ENCODE results near the gene PPP1R11. TPM values are rescaled to one million over a fixed set of nuclear protein-coding genes. Genes with fewer than 3 reads are reported as not detected.
"Not testable (repeated sequence)": the region's sequence is repeated elsewhere in the genome, so short reads cannot be mapped to it uniquely, and the experiment has no call there.

PPP1R11 gene
- total and polyA plus RNA-seq, 9 donors: 27.8 to 114 (median 46.2) TPM

DNA sequence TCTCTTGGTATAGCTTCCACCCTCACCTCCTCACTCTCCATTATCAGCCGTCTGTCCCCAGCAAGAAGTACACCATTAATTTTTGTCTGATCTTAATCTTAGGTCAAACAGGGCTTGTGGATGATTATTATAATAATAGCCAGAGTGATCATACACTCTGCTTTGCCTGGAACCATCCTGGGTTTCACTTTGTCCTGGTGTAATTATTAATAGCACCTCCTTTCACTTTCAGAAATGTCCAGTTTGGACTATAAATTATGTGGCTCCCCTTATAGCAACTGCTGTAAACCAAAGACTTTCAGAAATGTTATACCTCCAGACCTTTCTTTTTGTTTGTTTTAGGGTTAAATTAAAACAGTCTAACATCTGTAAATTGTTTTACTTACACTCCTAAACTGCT, 46.8 kb downstream of the PPP1R11 start:
- H3K4me1 ChIP-seq (ENCODE audit: insufficient read depth): no peaks in the 10 kb centered on the region
- H3K4me3 ChIP-seq: no peak overlapping the region
- H3K27ac ChIP-seq: no peak overlapping the region
- no peaks in the 10 kb centered on the region for H3K27me3 ChIP-seq
- TF ChIP-seq, protein P1, sequence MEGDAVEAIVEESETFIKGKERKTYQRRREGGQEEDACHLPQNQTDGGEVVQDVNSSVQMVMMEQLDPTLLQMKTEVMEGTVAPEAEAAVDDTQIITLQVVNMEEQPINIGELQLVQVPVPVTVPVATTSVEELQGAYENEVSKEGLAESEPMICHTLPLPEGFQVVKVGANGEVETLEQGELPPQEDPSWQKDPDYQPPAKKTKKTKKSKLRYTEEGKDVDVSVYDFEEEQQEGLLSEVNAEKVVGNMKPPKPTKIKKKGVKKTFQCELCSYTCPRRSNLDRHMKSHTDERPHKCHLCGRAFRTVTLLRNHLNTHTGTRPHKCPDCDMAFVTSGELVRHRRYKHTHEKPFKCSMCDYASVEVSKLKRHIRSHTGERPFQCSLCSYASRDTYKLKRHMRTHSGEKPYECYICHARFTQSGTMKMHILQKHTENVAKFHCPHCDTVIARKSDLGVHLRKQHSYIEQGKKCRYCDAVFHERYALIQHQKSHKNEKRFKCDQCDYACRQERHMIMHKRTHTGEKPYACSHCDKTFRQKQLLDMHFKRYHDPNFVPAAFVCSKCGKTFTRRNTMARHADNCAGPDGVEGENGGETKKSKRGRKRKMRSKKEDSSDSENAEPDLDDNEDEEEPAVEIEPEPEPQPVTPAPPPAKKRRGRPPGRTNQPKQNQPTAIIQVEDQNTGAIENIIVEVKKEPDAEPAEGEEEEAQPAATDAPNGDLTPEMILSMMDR (IDR thresholded peaks at IDR 0.05): no peak
- TF ChIP-seq EP300 (IDR thresholded peaks at IDR 0.05) (no peak), POLR2A (IDR thresholded peaks at IDR 0.05) (no peak)
- WGBS, 3 donors: 54 to 73% (median 57%) methylated on average over 1 of the region's 1 CpG
- H3K36me3 ChIP-seq: no peaks in the 10 kb centered on the region
- intact Hi-C loops (cut with DNase I): no loop called here
- H3K9me3 ChIP-seq: no peaks in the 10 kb centered on the region
- no peak for DNase-seq

DNA sequence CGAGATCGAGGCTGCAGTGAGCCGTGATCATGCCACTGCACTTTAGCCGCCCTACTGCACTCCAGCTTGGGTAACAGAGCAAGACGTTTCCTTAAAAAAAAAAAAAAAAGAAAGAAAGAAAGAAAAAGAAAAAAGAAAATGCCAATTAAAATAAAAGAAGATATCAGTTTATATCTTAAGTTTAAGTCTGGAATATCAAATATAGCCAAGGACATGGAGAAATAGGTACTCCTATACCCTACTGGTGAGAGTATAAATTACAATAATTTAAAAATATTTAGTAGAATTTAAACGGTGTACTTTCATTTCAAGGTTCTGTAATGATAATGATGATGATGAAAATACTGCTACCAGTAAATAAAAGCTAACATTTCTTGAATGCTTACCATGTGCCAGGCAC, 49.7 kb downstream of the PPP1R11 start:
- Histone ChIP-seq H3K36me3 (no peaks in the 10 kb centered on the region), H3K9me3 (no peaks in the 10 kb centered on the region), H3K4me1 (ENCODE audit: insufficient read depth) (no peaks in the 10 kb centered on the region), H3K27ac (no peak overlapping the region), H3K4me3 (no peak overlapping the region), H3K27me3 (no peaks in the 10 kb centered on the region)
- intact Hi-C loops (cut with DNase I): no loop called here
- WGBS, 3 donors: 68 to 73% (median 69%) methylated on average over 6 of the region's 6 CpGs
- TF ChIP-seq EP300 (IDR thresholded peaks at IDR 0.05): no peak
- TF ChIP-seq, protein P1 (IDR thresholded peaks at IDR 0.05): no peak
- TF ChIP-seq POLR2A (IDR thresholded peaks at IDR 0.05): no peak
- DNase-seq: no peak

DNA sequence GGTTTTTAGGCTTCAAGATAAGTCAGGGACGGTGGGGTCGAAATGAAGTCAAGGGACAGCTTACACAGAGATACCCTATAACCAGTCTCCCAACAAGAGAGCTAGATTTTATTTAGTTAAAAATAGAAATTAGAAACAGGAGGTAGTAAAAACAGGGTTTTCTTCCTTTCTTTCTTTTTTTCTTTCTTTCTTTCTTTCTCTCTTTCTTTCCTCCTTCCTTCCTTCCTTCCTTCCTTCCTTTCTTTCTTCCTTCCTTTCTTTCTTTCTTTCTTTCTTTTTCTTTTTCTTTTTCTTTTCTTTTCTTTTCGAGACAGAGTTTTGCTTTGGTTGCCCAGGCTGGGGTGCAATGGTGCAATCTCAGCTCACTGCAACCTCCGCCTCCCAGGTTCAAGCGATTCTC, 51.7 kb downstream of the PPP1R11 start:
- H3K4me1 ChIP-seq (ENCODE audit: insufficient read depth); H3K36me3 ChIP-seq; DNase-seq; intact Hi-C loops (cut with DNase I); H3K27ac ChIP-seq; H3K27me3 ChIP-seq; H3K4me3 ChIP-seq; H3K9me3 ChIP-seq: not testable (repeated sequence)
- 82 to 87% (median 85%) methylated on average over 5 of the region's 5 CpGs for WGBS, 3 donors

Small RNA genes within 50 kb of the gene (small RNA-seq; reads per million reads assigned to genes)
- gene RF02218: not detected
- not detected for gene RF02219
- not detected for gene RF02220

Other genes with a start within 250 kb of the PPP1R11 start
- gene HLA-G, start 239.4 kb upstream of the PPP1R11 start, total RNA-seq: 1 to 10 TPM in 1 of 7 donors, under 1 TPM in 3, not detected in 3; 0.23 to 1.1 (median 0.43) TPM
- under 1 TPM; 0.06 to 0.23 TPM for gene HLA-G, start 239.4 kb upstream of the PPP1R11 start, polyA plus RNA-seq
- 100 to 1,000 TPM; 269 to 430 (median 310) TPM for gene HLA-A, start 124.7 kb upstream of the PPP1R11 start, total RNA-seq
- gene HLA-A, start 124.7 kb upstream of the PPP1R11 start, polyA plus RNA-seq: 100 to 1,000 TPM; 511 to 543 TPM
- 10 to 100 TPM; 23.9 to 37.9 (median 28.3) TPM for gene POLR1H, start 5.9 kb upstream of the PPP1R11 start, total RNA-seq
- gene POLR1H, start 5.9 kb upstream of the PPP1R11 start, polyA plus RNA-seq: 10 to 100 TPM; 23.1 to 46.6 TPM
- gene RNF39, start 8.6 kb downstream of the PPP1R11 start, total RNA-seq: 1 to 10 TPM in 3 of 7 donors, under 1 TPM in 3, not detected in 1; 0.28 to 3.1 (median 0.97) TPM
- 1 to 10 TPM in 1 of 2 donors, under 1 TPM in 1; 0.57 to 1.1 TPM for gene RNF39, start 8.6 kb downstream of the PPP1R11 start, polyA plus RNA-seq
- not detected for gene TRIM31, start 45.9 kb downstream of the PPP1R11 start, total RNA-seq
- gene TRIM31, start 45.9 kb downstream of the PPP1R11 start, polyA plus RNA-seq: not detected
- not detected for gene TRIM40, start 68.9 kb downstream of the PPP1R11 start, total RNA-seq
- gene TRIM40, start 68.9 kb downstream of the PPP1R11 start, polyA plus RNA-seq: not detected
- under 1 TPM in 1 of 7 donors, not detected in 6; 0.10 TPM for gene TRIM10, start 94.0 kb downstream of the PPP1R11 start, total RNA-seq
- gene TRIM10, start 94.0 kb downstream of the PPP1R11 start, polyA plus RNA-seq: not detected
- under 1 TPM in 1 of 7 donors, not detected in 6; 0.72 TPM for gene TRIM15, start 96.3 kb downstream of the PPP1R11 start, total RNA-seq
- gene TRIM15, start 96.3 kb downstream of the PPP1R11 start, polyA plus RNA-seq: not detected
- gene TRIM26, start 146.2 kb downstream of the PPP1R11 start, total RNA-seq: 10 to 100 TPM; 15.3 to 35.8 (median 29.0) TPM
- 10 to 100 TPM; 19.9 to 34.4 TPM for gene TRIM26, start 146.2 kb downstream of the PPP1R11 start, polyA plus RNA-seq